ENCODE measurements around the gene FLOT1. TPM values are rescaled to one million over a fixed set of nuclear protein-coding genes. Genes with fewer than 3 reads are reported as not detected.
A peak's percentile ranks its signal among the peaks of the same experiment; 100 is the strongest.

Gene FLOT1
- total and polyA plus RNA-seq, 2 of the 4 experiments (the other 2 are of a cell fraction), result 96.2 to 162 TPM

GRCh38 chr6:30761791-30762429 lies 19.4 kb upstream of the FLOT1 start:
- Histone ChIP-seq H2BK5ac (ENCODE audit: low read depth, low read length, poor library complexity, severe bottlenecking) (peak overlapping the region; percentile 29), H3K4me2 (ENCODE audit: low read depth, low read length) (no peak overlapping the region), H3K27me3 (ENCODE audit: control insufficient read depth, insufficient read depth, low read length) (no peaks in the 10 kb centered on the region), H3K4me3 (ENCODE audit: insufficient read depth, low read depth, low read length) (no peak overlapping the region), H2BK15ac (ENCODE audit: low read depth, low read length) (peak overlapping the region; percentile 99; the same call in 2 of the 3 replicates), H3K9me3 (ENCODE audit: control insufficient read depth, insufficient read depth, low read length) (no peaks in the 10 kb centered on the region), H3K56ac (ENCODE audit: extremely low read depth, insufficient read depth, low read length) (no peak overlapping the region), H3K36me3 (ENCODE audit: control insufficient read depth, insufficient read depth, low read length) (no peaks in the 10 kb centered on the region), H4K5ac (ENCODE audit: low read depth, low read length) (peak overlapping the region; percentile 40; the same call in 1 of the 2 replicates), H3K23ac (ENCODE audit: low read depth, low read length) (peak overlapping the region; percentile 75; the same call in 1 of the 2 replicates), H3K14ac (replicated peaks; ENCODE audit: low read depth, low read length) (peak overlapping the region; percentile 94), H4K8ac (ENCODE audit: low read depth in 2 of 2, low read length in 2 of 2) (peak overlapping the region; percentile 8 to 72; a peak in 2 of 4 replicates), H4K91ac (ENCODE audit: insufficient read depth, low read depth, low read length) (peak overlapping the region; percentile 73; the same call in 1 of the 2 replicates), H3K18ac (ENCODE audit: low read depth, low read length) (peak overlapping the region; percentile 73; the same call in 1 of the 2 replicates), H3K9ac (ENCODE audit: low read depth, low read length) (no peak overlapping the region), H2AFZ (replicated peaks; ENCODE audit: low read length, poor library complexity) (no peak overlapping the region), H3K4ac (ENCODE audit: low read depth, low read length) (peak overlapping the region; percentile 37), H2AK9ac (replicated peaks; ENCODE audit: low read depth, low read length, poor library complexity) (peak overlapping the region; percentile 39), H2BK20ac (ENCODE audit: low read depth, low read length) (peak overlapping the region; percentile 76), H3K79me1 (ENCODE audit: low read depth in 1 of 2, low read length in 2 of 2) (peaks cover 0 to 29% of the 10 kb centered on the region in 2 experiments; a peak in 2 of 4 replicates), H3K27ac (ENCODE audit: insufficient read depth, low read length) (no peak overlapping the region), H2AK5ac (ENCODE audit: low read depth, low read length) (peak overlapping the region; percentile 77), H3K9me1 (ENCODE audit: insufficient read depth, low read length) (peaks cover 35% of the 10 kb centered on the region), H2BK120ac (ENCODE audit: low read depth, low read length) (peak overlapping the region; percentile 84), H3K4me1 (ENCODE audit: control insufficient read depth, insufficient read depth, low read length) (peaks cover 23% of the 10 kb centered on the region), H4K20me1 (ENCODE audit: insufficient read depth, low read length) (peaks cover 5% of the 10 kb centered on the region; the same call in 1 of the 2 replicates)
- in situ Hi-C loops (cut with MboI; ENCODE audit: low sequenced_read_pairs), result no loop called here
- TF ChIP-seq RAD21 (IDR thresholded peaks at IDR 0.05; ENCODE audit: low read length), result no peak
- no peak for TF ChIP-seq MAZ (IDR thresholded peaks at IDR 0.05; ENCODE audit: borderline replicate concordance, low read depth, low read length)
- no peak for TF ChIP-seq MAFK (IDR thresholded peaks at IDR 0.05; ENCODE audit: low read depth, low read length)
- TF ChIP-seq CEBPB (IDR thresholded peaks at IDR 0.05; ENCODE audit: low read depth, low read length), result no peak
- no peak for TF ChIP-seq SMC3 (IDR thresholded peaks at IDR 0.05; ENCODE audit: low read depth, low read length)
- no peak for TF ChIP-seq RFX5 (IDR thresholded peaks at IDR 0.05; ENCODE audit: low read depth, low read length)
- TF ChIP-seq RCOR1 (IDR thresholded peaks at IDR 0.05; ENCODE audit: insufficient replicate concordance, low read length), result no peak
- TF ChIP-seq, protein P1, sequence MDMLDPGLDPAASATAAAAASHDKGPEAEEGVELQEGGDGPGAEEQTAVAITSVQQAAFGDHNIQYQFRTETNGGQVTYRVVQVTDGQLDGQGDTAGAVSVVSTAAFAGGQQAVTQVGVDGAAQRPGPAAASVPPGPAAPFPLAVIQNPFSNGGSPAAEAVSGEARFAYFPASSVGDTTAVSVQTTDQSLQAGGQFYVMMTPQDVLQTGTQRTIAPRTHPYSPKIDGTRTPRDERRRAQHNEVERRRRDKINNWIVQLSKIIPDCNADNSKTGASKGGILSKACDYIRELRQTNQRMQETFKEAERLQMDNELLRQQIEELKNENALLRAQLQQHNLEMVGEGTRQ (IDR thresholded peaks at IDR 0.05; ENCODE audit: low read depth, low read length), result no peak
- TF ChIP-seq MXI1 (IDR thresholded peaks at IDR 0.05; ENCODE audit: borderline replicate concordance, low read depth, low read length), result no peak
- TF ChIP-seq, protein P2, sequence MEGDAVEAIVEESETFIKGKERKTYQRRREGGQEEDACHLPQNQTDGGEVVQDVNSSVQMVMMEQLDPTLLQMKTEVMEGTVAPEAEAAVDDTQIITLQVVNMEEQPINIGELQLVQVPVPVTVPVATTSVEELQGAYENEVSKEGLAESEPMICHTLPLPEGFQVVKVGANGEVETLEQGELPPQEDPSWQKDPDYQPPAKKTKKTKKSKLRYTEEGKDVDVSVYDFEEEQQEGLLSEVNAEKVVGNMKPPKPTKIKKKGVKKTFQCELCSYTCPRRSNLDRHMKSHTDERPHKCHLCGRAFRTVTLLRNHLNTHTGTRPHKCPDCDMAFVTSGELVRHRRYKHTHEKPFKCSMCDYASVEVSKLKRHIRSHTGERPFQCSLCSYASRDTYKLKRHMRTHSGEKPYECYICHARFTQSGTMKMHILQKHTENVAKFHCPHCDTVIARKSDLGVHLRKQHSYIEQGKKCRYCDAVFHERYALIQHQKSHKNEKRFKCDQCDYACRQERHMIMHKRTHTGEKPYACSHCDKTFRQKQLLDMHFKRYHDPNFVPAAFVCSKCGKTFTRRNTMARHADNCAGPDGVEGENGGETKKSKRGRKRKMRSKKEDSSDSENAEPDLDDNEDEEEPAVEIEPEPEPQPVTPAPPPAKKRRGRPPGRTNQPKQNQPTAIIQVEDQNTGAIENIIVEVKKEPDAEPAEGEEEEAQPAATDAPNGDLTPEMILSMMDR (conservative IDR thresholded peaks at IDR 0.05; ENCODE audit: low read depth, low read length), result no peak
- TF ChIP-seq NFE2L2 (IDR thresholded peaks at IDR 0.05; ENCODE audit: low read depth, low read length), result no peak
- TF ChIP-seq POLR2A (IDR thresholded peaks at IDR 0.05; ENCODE audit: low read depth, low read length), result no peak
- TF ChIP-seq CHD1 (IDR thresholded peaks at IDR 0.05; ENCODE audit: low read depth, low read length), result no peak
- TF ChIP-seq BHLHE40 (IDR thresholded peaks at IDR 0.05; ENCODE audit: low read depth, low read length), result no peak
- no peak for ATAC-seq (ENCODE audit: low read depth)
- dilution Hi-C loops (cut with HindIII; ENCODE audit: low sequenced_read_pairs, unreplicated experiment), result no loop called here
- ChIA-PET CTCF (no interaction called here), POLR2A (ENCODE audit: unreplicated experiment) (no interaction called here)
- intact Hi-C loops (cut with micrococcal nuclease), result no loop called here
- no peak for DNase-seq
- no CpG with 5 or more reads among the region's 4 CpGs for WGBS, 2 experiments (ENCODE audit: extremely low coverage in 2 of 2, insufficient read length in 1 of 2)
- BruUV-seq (replicated peaks), result no TSS peak
